Caco-2 (cell line): ENCODE measurements around the gene TCERG1L. TPM values are rescaled to one million over a fixed set of nuclear protein-coding genes. Genes with fewer than 3 reads are reported as not detected.

Experiments
- BruUV-seq: library from RNA; stranded (reverse); fragments of 400-500 nt; replicated peaks from 2 replicates; lab custom pipeline; 2021; lab: Mats Ljungman, UMichigan
- CTCF ChIA-PET: fragments of 300-600 bp; sonication (Branson Sonifier 250); formaldehyde crosslinking; loops from one replicate; lab custom pipeline; 2022; ENCODE audit warnings: antibody characterized with exemption; lab: Charles Lee
- POLR2A ChIA-PET: fragments of 300-600 bp; sonication (Branson Sonifier 250); formaldehyde crosslinking; loops from one replicate; lab custom pipeline; 2022; ENCODE audit warnings: antibody characterized with exemption; lab: Charles Lee
- DNase-seq, 2 experiments: peaks; one replicate each; pipeline versions ENCODE4 v3.0.0 to v3.0.0-alpha.2; 2020 to 2022
- H3K27me3 ChIP-seq: replicated peaks from 2 replicates; pipeline ENCODE4 v1.6.0; 2011; ENCODE audit warnings: low read length; ENCODE audit not compliant: control insufficient read depth, insufficient read depth
- H3K36me3 ChIP-seq: 2 replicates; pipeline ENCODE4 v1.5.1; 2011; ENCODE audit warnings: low read length; ENCODE audit not compliant: control insufficient read depth, insufficient read depth
- H3K4me1 ChIP-seq: fragments of 250-450 bp; sonication (Bioruptor Pico); 2 replicates; pipeline ENCODE4 v1.5.1; 2020; ENCODE audit warnings: mild to moderate bottlenecking
- H3K4me3 ChIP-seq: 2 replicates; pipeline ENCODE4 v1.5.1; 2011; ENCODE audit warnings: low read depth, mild to moderate bottlenecking, control low read depth, low read length
- H3K9me3 ChIP-seq: fragments of 250-450 bp; sonication (Bioruptor Pico); 2 replicates; pipeline ENCODE4 v1.5.1; 2020; ENCODE audit warnings: mild to moderate bottlenecking, moderate library complexity
- H3K27ac Mint-ChIP-seq: one replicate; pipeline ENCODE4 v1.8.0; 2022; ENCODE audit warnings: mixed read lengths; ENCODE audit not compliant: unreplicated experiment
- H3K27me3 Mint-ChIP-seq: one replicate; pipeline ENCODE4 v1.8.0; 2022; ENCODE audit warnings: mixed read lengths; ENCODE audit not compliant: insufficient read depth, unreplicated experiment
- H3K36me3 Mint-ChIP-seq: one replicate; pipeline ENCODE4 v1.8.0; 2022; ENCODE audit warnings: mild to moderate bottlenecking, mixed read lengths; ENCODE audit not compliant: insufficient read depth, unreplicated experiment
- H3K4me1 Mint-ChIP-seq: one replicate; pipeline ENCODE4 v1.8.0; 2022; ENCODE audit warnings: low read depth, mixed read lengths; ENCODE audit not compliant: unreplicated experiment
- H3K4me3 Mint-ChIP-seq: one replicate; pipeline ENCODE4 v1.8.0; 2022; ENCODE audit warnings: mild to moderate bottlenecking, moderate library complexity, mixed read lengths; ENCODE audit not compliant: unreplicated experiment
- H3K9me3 Mint-ChIP-seq: one replicate; pipeline ENCODE4 v1.8.0; 2022; ENCODE audit warnings: mixed read lengths; ENCODE audit not compliant: unreplicated experiment
- intact Hi-C: fragments of 100-400 bp; cut with micrococcal nuclease; formaldehyde crosslinking; loops from one replicate; pipeline ENCODE4 v1.10.0; 2022; ENCODE audit not compliant: unreplicated experiment
- total RNA-seq: library from RNA; stranded (reverse); gene quantifications from 2 replicates; pipeline ENCODE4 v1.2.3, GENCODE V29; 2022
- TF ChIP-seq, protein P1 (sequence below), 2 experiments: fragments of 200-600 bp in 1 of 2; IDR thresholded peaks; 1 replicate in 1 of 2; 2 replicates in 1 of 2; pipeline versions ENCODE4 v1.5.1 to v1.8.0; 2011 to 2022; ENCODE audit warnings: antibody characterized with exemption in 1 of 2, control low read depth in 1 of 2, inconsistent platforms in 1 of 2, low read depth in 1 of 2, low read length in 1 of 2, mild to moderate bottlenecking in 1 of 2, moderate library complexity in 1 of 2; ENCODE audit not compliant: insufficient read depth in 1 of 2, severe bottlenecking in 1 of 2, unreplicated experiment in 1 of 2

The TCERG1L gene
- total RNA-seq, 1 experiment from 2014 or later: not detected

DNA sequence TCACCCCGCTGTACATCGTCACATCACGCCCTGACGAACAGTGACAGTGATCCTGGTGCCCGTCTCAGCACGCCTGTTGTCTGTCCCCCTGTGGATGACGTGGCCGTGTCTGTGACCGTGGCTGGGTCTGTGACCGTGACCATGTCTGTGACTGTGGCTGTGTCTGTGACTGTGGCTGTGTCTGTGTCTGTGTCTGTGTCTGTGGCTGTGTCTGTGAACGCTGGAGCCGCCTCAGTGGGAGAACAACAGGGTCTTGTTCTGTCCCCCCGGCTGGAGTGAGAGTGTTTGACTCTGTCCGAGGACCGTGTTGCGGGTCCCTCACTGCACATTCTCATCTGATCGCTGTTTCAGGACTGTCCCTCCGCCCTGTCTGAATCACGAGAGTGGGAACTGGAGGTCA, 202.2 kb downstream of the TCERG1L start:
- Histone ChIP-seq H3K9me3 (0 out of 2 replicates have a peak, but pooled peaks cover 2% of the 10 kb centered on the region), H3K4me1 (no peaks in the 10 kb centered on the region), H3K27me3 (no peaks in the 10 kb centered on the region), H3K36me3 (no peaks in the 10 kb centered on the region), H3K4me3 (no peak overlapping the region)
- intact Hi-C loops: no loop called here
- H3K4me1 Mint-ChIP-seq: no peaks in the 10 kb centered on the region
- TF ChIP-seq, protein P1, sequence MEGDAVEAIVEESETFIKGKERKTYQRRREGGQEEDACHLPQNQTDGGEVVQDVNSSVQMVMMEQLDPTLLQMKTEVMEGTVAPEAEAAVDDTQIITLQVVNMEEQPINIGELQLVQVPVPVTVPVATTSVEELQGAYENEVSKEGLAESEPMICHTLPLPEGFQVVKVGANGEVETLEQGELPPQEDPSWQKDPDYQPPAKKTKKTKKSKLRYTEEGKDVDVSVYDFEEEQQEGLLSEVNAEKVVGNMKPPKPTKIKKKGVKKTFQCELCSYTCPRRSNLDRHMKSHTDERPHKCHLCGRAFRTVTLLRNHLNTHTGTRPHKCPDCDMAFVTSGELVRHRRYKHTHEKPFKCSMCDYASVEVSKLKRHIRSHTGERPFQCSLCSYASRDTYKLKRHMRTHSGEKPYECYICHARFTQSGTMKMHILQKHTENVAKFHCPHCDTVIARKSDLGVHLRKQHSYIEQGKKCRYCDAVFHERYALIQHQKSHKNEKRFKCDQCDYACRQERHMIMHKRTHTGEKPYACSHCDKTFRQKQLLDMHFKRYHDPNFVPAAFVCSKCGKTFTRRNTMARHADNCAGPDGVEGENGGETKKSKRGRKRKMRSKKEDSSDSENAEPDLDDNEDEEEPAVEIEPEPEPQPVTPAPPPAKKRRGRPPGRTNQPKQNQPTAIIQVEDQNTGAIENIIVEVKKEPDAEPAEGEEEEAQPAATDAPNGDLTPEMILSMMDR (IDR thresholded peaks at IDR 0.05; ENCODE audit: insufficient read depth in 1 of 2, low read depth in 1 of 2, low read length in 1 of 2, severe bottlenecking in 1 of 2, unreplicated experiment in 1 of 2): no peak
- CTCF ChIA-PET: no interaction called here
- no peaks in the 10 kb centered on the region for H3K36me3 Mint-ChIP-seq
- POLR2A ChIA-PET: no interaction called here
- DNase-seq: no peak
- H3K9me3 Mint-ChIP-seq: peaks cover 41% of the 10 kb centered on the region
- no peak overlapping the region for H3K4me3 Mint-ChIP-seq
- H3K27ac Mint-ChIP-seq: no peak overlapping the region
- no peaks in the 10 kb centered on the region for H3K27me3 Mint-ChIP-seq
- BruUV-seq: no TSS peak

DNA sequence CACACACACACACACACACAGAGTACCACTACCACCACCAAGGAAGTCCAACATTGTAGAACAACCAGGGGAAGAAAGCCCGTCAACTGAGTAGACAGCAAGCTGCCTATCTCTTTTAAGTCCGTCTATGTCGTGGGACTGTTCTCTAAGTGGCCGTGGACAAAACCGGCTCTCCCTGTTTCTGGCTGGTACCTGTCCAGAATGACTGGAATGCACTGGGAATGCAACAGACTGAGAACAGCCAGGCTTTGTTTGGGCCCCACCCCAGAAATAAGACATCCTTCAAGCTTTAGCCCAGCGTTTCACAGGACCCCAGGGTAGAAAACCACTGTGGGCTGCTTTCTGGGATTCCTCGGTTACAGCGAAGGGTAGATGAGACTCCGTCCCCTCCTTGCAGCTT, 203.6 kb downstream of the TCERG1L start:
- intact Hi-C loops: no loop called here
- Mint-ChIP-seq H3K4me1 (no peaks in the 10 kb centered on the region), H3K4me3 (no peak overlapping the region), H3K36me3 (no peaks in the 10 kb centered on the region), H3K27ac (no peak overlapping the region), H3K27me3 (no peaks in the 10 kb centered on the region), H3K9me3 (peaks cover 41% of the 10 kb centered on the region)
- POLR2A ChIA-PET: no interaction called here
- no TSS peak for BruUV-seq
- H3K9me3 ChIP-seq: 0 out of 2 replicates have a peak, but pooled peaks cover 2% of the 10 kb centered on the region
- TF ChIP-seq, protein P1 (IDR thresholded peaks at IDR 0.05; ENCODE audit: insufficient read depth in 1 of 2, low read depth in 1 of 2, low read length in 1 of 2, severe bottlenecking in 1 of 2, unreplicated experiment in 1 of 2): no peak
- CTCF ChIA-PET: no interaction called here
- H3K27me3 ChIP-seq: no peaks in the 10 kb centered on the region
- H3K36me3 ChIP-seq: no peaks in the 10 kb centered on the region
- no peaks in the 10 kb centered on the region for H3K4me1 ChIP-seq
- H3K4me3 ChIP-seq: no peak overlapping the region
- DNase-seq: no peak

DNA sequence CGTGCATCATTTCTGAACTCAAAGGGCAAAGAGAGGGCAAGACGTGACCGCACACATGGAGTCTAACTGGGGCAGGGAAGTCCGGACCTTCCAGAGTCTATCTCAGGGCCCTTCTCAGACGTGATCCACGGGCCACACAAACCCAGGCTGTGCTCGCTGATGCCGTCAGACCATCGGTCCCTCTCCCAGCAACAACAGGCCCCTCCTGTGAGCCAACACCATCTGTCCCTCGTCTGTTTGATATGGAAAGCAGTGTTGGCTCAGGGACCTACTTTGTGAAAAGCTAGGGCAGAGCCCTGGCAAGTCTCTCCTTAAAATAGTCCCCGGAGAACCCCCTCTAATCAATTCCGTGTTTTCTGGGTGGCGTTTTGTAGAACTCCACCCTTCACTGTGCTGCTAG, 208.8 kb downstream of the TCERG1L start:
- H3K27me3 Mint-ChIP-seq: no peaks in the 10 kb centered on the region
- H3K36me3 ChIP-seq: no peaks in the 10 kb centered on the region
- POLR2A ChIA-PET: no interaction called here
- CTCF ChIA-PET: no interaction called here
- H3K27ac Mint-ChIP-seq: no peak overlapping the region
- DNase-seq: no peak
- TF ChIP-seq, protein P1 (IDR thresholded peaks at IDR 0.05; ENCODE audit: insufficient read depth in 1 of 2, low read depth in 1 of 2, low read length in 1 of 2, severe bottlenecking in 1 of 2, unreplicated experiment in 1 of 2): no peak
- no peaks in the 10 kb centered on the region for H3K27me3 ChIP-seq
- no peak overlapping the region for H3K4me3 ChIP-seq
- no TSS peak for BruUV-seq
- intact Hi-C loops: no loop called here
- H3K9me3 Mint-ChIP-seq: peaks cover 23% of the 10 kb centered on the region
- H3K4me1 Mint-ChIP-seq: no peaks in the 10 kb centered on the region
- H3K36me3 Mint-ChIP-seq: no peaks in the 10 kb centered on the region
- no peak overlapping the region for H3K4me3 Mint-ChIP-seq
- no peaks in the 10 kb centered on the region for H3K4me1 ChIP-seq
- H3K9me3 ChIP-seq: no peaks in the 10 kb centered on the region
